Measurements from ENCODE around the gene TMEM30B. TPM values are rescaled to one million over a fixed set of nuclear protein-coding genes. Genes with fewer than 3 reads are reported as not detected.

TMEM30B gene
- total RNA-seq, 6 experiments from 2014 or later, result not detected

DNA sequence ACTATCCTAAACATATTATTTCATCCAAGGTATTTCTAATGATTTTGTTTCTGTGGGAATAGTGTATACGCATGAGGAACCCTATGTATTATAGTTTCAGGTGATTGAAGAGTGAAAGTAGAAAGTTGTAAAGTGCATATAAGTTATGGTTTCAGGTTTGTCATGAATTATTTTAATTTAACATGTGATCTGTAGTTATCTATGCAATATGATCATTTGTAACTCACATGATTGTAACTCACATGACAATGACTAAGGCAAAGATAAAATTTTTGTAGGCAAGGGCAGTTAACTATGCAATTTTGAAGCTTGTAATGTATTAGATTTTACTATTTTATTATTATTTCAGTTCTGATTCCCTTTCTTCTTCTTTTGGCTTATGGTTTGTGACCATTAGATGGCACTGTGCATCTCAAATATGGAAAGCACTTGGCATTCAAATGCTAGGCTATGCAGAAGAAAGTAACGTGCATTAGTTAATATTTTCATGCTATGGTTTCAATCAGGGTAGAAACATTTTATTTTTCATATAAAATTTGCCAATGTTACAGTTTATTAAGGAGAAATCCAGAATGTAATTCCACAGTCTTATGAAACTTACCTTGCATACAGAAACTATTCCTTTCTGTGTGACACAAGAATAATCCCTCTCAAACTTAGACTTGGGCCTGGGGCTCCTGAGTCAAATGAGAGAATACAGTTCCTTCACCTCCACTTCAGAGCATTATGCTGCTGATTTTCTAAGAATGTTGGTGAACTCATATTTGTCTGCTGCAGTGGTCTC lies 15.8 kb upstream of the TMEM30B start:
- no peaks in the 10 kb centered on the region for H3K36me3 Mint-ChIP-seq (ENCODE audit: low read depth)
- peaks cover 11% of the 10 kb centered on the region for H3K27me3 Mint-ChIP-seq (ENCODE audit: insufficient read depth)
- DNase-seq, result peak; percentile 41
- H3K27ac Mint-ChIP-seq, result no peak overlapping the region
- H3K4me1 Mint-ChIP-seq (ENCODE audit: low read depth), result peaks cover 4% of the 10 kb centered on the region; the same call in 1 of the 2 replicates
- no peak overlapping the region; the same call in 1 of the 2 replicates for H3K4me3 Mint-ChIP-seq
- no peaks in the 10 kb centered on the region for H3K9me3 Mint-ChIP-seq
- TF ChIP-seq, protein P1, sequence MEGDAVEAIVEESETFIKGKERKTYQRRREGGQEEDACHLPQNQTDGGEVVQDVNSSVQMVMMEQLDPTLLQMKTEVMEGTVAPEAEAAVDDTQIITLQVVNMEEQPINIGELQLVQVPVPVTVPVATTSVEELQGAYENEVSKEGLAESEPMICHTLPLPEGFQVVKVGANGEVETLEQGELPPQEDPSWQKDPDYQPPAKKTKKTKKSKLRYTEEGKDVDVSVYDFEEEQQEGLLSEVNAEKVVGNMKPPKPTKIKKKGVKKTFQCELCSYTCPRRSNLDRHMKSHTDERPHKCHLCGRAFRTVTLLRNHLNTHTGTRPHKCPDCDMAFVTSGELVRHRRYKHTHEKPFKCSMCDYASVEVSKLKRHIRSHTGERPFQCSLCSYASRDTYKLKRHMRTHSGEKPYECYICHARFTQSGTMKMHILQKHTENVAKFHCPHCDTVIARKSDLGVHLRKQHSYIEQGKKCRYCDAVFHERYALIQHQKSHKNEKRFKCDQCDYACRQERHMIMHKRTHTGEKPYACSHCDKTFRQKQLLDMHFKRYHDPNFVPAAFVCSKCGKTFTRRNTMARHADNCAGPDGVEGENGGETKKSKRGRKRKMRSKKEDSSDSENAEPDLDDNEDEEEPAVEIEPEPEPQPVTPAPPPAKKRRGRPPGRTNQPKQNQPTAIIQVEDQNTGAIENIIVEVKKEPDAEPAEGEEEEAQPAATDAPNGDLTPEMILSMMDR (IDR thresholded peaks at IDR 0.05), result peak; percentile 84

DNA sequence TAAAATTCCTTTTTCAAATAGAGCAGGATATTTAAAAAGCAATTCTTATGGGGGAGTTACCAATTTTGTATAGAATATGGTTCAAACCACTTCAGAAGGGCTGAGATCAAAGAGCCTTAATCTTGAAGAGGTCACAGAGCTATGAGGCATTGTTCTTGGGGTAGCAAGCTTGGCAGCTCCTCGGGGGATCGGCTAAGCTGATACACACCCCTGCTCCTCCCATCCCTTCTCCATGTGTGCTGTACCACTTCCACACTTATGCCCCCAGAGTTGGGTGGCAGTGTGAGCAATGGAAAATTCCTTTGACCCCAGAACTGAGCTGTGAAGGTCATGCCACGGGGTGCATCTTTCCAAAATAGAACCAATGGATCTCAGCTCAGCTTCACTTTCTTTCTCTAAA lies 15.0 kb upstream of the TMEM30B start:
- no peak overlapping the region for H3K27ac Mint-ChIP-seq
- H3K27me3 Mint-ChIP-seq (ENCODE audit: insufficient read depth), result peaks cover 8% of the 10 kb centered on the region
- no peaks in the 10 kb centered on the region for H3K36me3 Mint-ChIP-seq (ENCODE audit: low read depth)
- H3K4me3 Mint-ChIP-seq, result peak overlapping the region; percentile 26; the same call in 1 of the 2 replicates
- H3K9me3 Mint-ChIP-seq, result no peaks in the 10 kb centered on the region
- peaks cover 4% of the 10 kb centered on the region; the same call in 1 of the 2 replicates for H3K4me1 Mint-ChIP-seq (ENCODE audit: low read depth)
- TF ChIP-seq, protein P1 (IDR thresholded peaks at IDR 0.05), result no peak
- no peak for DNase-seq

DNA sequence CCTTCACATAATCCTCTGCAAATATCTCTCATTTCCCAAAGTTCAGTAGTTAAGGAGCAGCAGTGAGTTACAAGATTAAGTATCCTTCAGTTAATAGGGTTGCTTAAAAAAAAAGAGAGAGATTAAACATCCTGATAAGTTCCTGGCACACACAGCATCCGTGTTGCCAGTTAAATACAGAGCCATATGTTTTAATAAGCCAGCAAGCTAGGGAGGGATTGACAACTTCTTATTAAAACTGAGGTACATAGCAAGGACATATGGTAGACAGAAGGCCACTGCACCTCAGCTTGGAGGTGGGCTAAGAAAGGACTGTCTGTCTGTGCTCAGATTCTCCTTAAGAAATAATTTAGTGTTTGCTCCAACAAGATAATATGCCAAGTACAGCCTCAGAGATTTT lies 9.6 kb upstream of the TMEM30B start:
- Mint-ChIP-seq H3K27ac (no peak overlapping the region), H3K27me3 (ENCODE audit: insufficient read depth) (peaks cover 8% of the 10 kb centered on the region), H3K36me3 (ENCODE audit: low read depth) (no peaks in the 10 kb centered on the region), H3K9me3 (no peaks in the 10 kb centered on the region), H3K4me3 (no peak overlapping the region), H3K4me1 (ENCODE audit: low read depth) (peaks cover 9% of the 10 kb centered on the region)
- TF ChIP-seq, protein P1 (IDR thresholded peaks at IDR 0.05), result no peak
- DNase-seq, result no peak

DNA sequence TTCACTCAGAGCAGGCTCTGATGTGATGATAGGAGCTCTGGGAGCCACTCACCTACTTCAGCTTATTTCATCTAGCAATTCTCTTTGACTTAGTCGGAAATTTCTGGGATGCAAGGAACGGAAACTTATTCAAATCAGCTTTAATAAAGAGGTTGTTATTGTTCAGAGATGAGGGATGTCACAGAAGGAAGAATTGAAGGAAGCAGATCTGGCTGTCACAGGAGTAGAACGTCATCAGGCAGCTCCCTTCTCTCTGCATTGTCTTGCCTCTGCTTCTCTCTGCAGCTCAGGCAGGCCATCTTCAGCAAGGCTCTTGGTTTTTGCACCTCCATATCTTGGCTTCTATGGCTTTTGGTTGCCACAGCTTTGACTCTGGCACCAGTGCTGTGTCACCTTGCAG lies 7.6 kb upstream of the TMEM30B start:
- no peak overlapping the region for H3K4me3 Mint-ChIP-seq
- H3K9me3 Mint-ChIP-seq, result no peaks in the 10 kb centered on the region
- no peaks in the 10 kb centered on the region for H3K36me3 Mint-ChIP-seq (ENCODE audit: low read depth)

DNA sequence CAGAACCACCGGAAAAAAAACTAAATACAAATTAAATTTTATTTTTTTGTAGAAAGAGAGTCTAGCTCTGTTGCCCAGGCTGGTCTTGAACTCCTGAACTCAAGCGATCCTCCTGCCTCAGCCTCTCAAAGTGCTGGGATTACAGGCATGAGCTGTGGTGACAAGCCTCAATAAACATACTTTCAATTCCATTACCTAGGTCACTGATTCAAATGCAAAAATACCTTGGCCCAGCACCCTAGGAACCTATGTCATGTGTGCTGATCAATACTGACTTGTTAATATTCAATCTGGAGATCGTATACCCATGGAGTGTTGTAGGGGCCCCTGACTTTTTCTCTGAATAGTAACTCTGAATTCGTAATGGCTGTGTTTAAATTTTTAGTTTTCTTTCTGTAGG lies 7.1 kb upstream of the TMEM30B start:
- Mint-ChIP-seq H3K27ac (no peak overlapping the region), H3K9me3 (no peaks in the 10 kb centered on the region)

More for the DNA sequence above, 7.6 kb upstream of the TMEM30B start:
- DNase-seq, result no peak
- TF ChIP-seq, protein P1 (IDR thresholded peaks at IDR 0.05), result no peak
- H3K27me3 Mint-ChIP-seq (ENCODE audit: insufficient read depth), result peaks cover 16% of the 10 kb centered on the region
- peaks cover 15% of the 10 kb centered on the region for H3K4me1 Mint-ChIP-seq (ENCODE audit: low read depth)
- no peak overlapping the region for H3K27ac Mint-ChIP-seq

More for the DNA sequence above, 7.1 kb upstream of the TMEM30B start:
- DNase-seq, result no peak
- Mint-ChIP-seq H3K4me3 (no peak overlapping the region), H3K4me1 (ENCODE audit: low read depth) (peaks cover 15% of the 10 kb centered on the region), H3K36me3 (ENCODE audit: low read depth) (no peaks in the 10 kb centered on the region), H3K27me3 (ENCODE audit: insufficient read depth) (peaks cover 17% of the 10 kb centered on the region)
- TF ChIP-seq, protein P1 (IDR thresholded peaks at IDR 0.05), result no peak
